ENCODE measurements around the gene AP2A1.
"Not testable (repeated sequence)": the region's sequence is repeated elsewhere in the genome, so short reads cannot be mapped to it uniquely, and the experiment has no call there.

The AP2A1 gene

GRCh38 chr19:49818649-49819370 lies 52.0 kb downstream of the AP2A1 start:
- H3K27ac ChIP-seq = peak overlapping the region; percentile 70 to 98 (median 85)
- peak overlapping the region; percentile 80 to 96 (median 93) for H3K4me3 ChIP-seq
- H3K27me3 ChIP-seq = no peaks in the 10 kb centered on the region
- peaks cover 22 to 32% (median 25%) of the 10 kb centered on the region in 10 experiments for H3K4me1 ChIP-seq
- TF ChIP-seq Cebpa-rat (IDR thresholded peaks at IDR 0.05) = no peak
- H4K20me1 ChIP-seq = peaks cover 11 to 40% (median 20%) of the 10 kb centered on the region in 11 experiments; a peak in 18 of 22 replicates
- H3K36me3 ChIP-seq = peaks cover 21 to 40% (median 32%) of the 10 kb centered on the region in 11 experiments
- peak overlapping the region; percentile 87 to 98 (median 97) for H3K4me2 ChIP-seq
- H3K9me3 ChIP-seq (replicated peaks in 1 of 11) = no peaks in the 10 kb centered on the region
- peak overlapping the region; percentile 75 to 97 (median 91) for H3K9ac ChIP-seq

GRCh38 chr19:49819452-49820115 lies 52.8 kb downstream of the AP2A1 start:
- H3K4me2 ChIP-seq = peak overlapping the region; percentile 87 to 98 (median 97)
- H3K4me3 ChIP-seq = peak overlapping the region; percentile 80 to 96 (median 93); a peak in 19 of 20 replicates
- not testable (repeated sequence) for H3K9me3 ChIP-seq (replicated peaks in 1 of 11); H3K27me3 ChIP-seq
- peak overlapping the region in 7 of 11 experiments; percentile 70 to 98 (median 87); a peak in 12 of 22 replicates for H3K27ac ChIP-seq
- H3K9ac ChIP-seq = peak overlapping the region; percentile 75 to 97 (median 91)
- H3K36me3 ChIP-seq = peaks cover 29 to 48% (median 40%) of the 10 kb centered on the region in 11 experiments
- peaks cover 17 to 47% (median 28%) of the 10 kb centered on the region in 11 experiments; a peak in 18 of 22 replicates for H4K20me1 ChIP-seq
- H3K4me1 ChIP-seq = peaks cover 16 to 25% (median 18%) of the 10 kb centered on the region in 10 experiments

DNA sequence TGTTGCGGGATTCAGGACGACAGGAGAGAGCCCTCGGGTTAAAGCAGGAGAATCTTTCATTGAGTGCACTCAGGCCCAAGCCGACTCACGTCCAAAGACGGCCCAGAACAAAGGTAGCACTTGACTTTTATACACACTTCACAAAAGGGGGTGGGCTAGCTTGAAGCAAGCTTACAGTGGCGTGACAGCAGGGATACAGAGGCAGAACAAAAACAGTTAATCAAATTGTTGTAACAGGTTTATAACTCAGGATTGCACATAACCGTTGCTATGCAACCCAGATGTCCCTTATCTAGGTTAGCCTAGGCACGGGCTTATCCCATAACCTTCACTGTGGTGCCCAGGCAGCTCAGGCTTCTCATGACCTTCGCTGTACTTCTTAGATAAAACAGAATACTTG lies 53.3 kb downstream of the AP2A1 start:
- peaks cover 16 to 25% (median 18%) of the 10 kb centered on the region in 10 experiments for H3K4me1 ChIP-seq
- H3K36me3 ChIP-seq = peaks cover 30 to 53% (median 46%) of the 10 kb centered on the region in 11 experiments
- H3K27ac ChIP-seq = no peak overlapping the region
- H3K4me3 ChIP-seq = 0 out of 20 replicates have a peak overlapping the region, but pooled peaks of 1 of the 10 experiments have one; percentile 95
- no peaks in the 10 kb centered on the region for H3K9me3 ChIP-seq (replicated peaks in 1 of 11)
- H3K4me2 ChIP-seq = peak overlapping the region in 7 of 11 experiments; percentile 13 to 98 (median 97); a peak in 7 of 22 replicates
- peaks cover 17 to 53% (median 33%) of the 10 kb centered on the region in 11 experiments; a peak in 18 of 22 replicates for H4K20me1 ChIP-seq
- peak overlapping the region in 5 of 11 experiments; percentile 13 to 97 (median 95); a peak in 6 of 22 replicates for H3K9ac ChIP-seq
- no peaks in the 10 kb centered on the region for H3K27me3 ChIP-seq
- TF ChIP-seq Cebpa-rat (IDR thresholded peaks at IDR 0.05) = no peak

- Histone ChIP-seq H3K27ac (no peak overlapping the region), H3K4me2 (no peak overlapping the region), H3K4me1 (peaks cover 10 to 21% (median 14%) of the 10 kb centered on the region in 10 experiments), H3K27me3 (no peaks in the 10 kb centered on the region), H4K20me1 (peaks cover 44 to 85% (median 63%) of the 10 kb centered on the region in 11 experiments), H3K9me3 (replicated peaks in 1 of 11) (no peaks in the 10 kb centered on the region), H3K4me3 (no peak overlapping the region), H3K36me3 (peaks cover 53 to 82% (median 63%) of the 10 kb centered on the region in 11 experiments), H3K9ac (no peak overlapping the region)
- TF ChIP-seq Cebpa-rat (IDR thresholded peaks at IDR 0.05) = no peak
These were observed 56.7 kb downstream of the AP2A1 start for GRCh38 chr19:49823472-49823871.

DNA sequence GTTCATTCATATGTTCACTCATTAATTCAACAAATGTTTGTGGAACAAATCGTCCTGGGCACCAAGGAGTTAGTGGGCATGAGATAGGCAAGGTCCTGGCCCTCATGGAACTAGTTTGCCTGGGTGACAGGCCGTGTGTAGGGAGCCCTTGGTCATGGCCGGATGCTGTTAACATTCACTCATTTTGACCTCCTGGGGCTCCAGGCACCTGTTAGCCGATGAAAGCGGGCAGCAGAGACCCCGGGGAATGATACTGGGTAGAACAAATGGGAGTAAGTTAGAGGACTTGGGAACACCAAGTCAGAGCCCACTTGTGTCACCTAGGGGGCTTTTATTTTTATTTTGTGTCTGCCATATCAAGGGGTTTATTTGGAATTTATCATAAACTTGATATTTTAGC lies 57.9 kb downstream of the AP2A1 start:
- H4K20me1 ChIP-seq = peaks cover 53 to 91% (median 71%) of the 10 kb centered on the region in 11 experiments
- H3K4me3 ChIP-seq = no peak overlapping the region
- no peaks in the 10 kb centered on the region for H3K9me3 ChIP-seq (replicated peaks in 1 of 11)
- no peak for TF ChIP-seq Cebpa-rat (IDR thresholded peaks at IDR 0.05)
- peaks cover 10 to 25% (median 14%) of the 10 kb centered on the region in 10 experiments for H3K4me1 ChIP-seq
- H3K36me3 ChIP-seq = peaks cover 62 to 94% (median 73%) of the 10 kb centered on the region in 11 experiments
- no peak overlapping the region for H3K4me2 ChIP-seq
- H3K27me3 ChIP-seq = no peaks in the 10 kb centered on the region
- H3K27ac ChIP-seq = no peak overlapping the region
- no peak overlapping the region for H3K9ac ChIP-seq

DNA sequence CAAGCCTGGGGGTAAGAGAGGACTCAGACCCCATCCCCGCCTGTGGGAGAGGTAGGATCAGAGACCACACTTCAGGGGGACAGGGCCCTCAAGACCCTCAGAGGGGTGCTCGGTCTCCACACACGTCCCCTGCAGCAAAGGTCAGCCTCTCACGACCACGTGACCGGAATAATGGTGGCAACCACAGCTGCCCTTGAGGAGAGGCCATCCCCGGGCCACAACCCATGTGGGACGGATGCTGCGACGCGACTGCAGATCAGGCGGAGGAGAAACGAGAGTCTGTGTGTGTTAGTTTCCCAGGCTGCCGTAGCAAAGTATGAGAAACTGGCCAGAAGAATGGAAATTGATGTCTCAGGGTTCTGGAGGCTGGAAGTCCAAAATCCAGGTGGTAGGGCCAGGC lies 60.2 kb downstream of the AP2A1 start:
- no peak for TF ChIP-seq Cebpa-rat (IDR thresholded peaks at IDR 0.05)
- peaks cover 69 to 98% (median 82%) of the 10 kb centered on the region in 11 experiments for H3K36me3 ChIP-seq
- no peaks in the 10 kb centered on the region for H3K27me3 ChIP-seq
- H3K4me2 ChIP-seq = no peak overlapping the region
- peak overlapping the region in 2 of 11 experiments; percentile 9 to 33; a peak in 1 of 22 replicates for H3K9ac ChIP-seq
- H3K4me1 ChIP-seq = peaks cover 15 to 47% (median 33%) of the 10 kb centered on the region in 10 experiments
- no peak overlapping the region for H3K4me3 ChIP-seq
- H4K20me1 ChIP-seq = peaks cover 63 to 99% (median 87%) of the 10 kb centered on the region in 11 experiments
- no peaks in the 10 kb centered on the region for H3K9me3 ChIP-seq (replicated peaks in 1 of 11)
- no peak overlapping the region for H3K27ac ChIP-seq

GRCh38 chr19:49829200-49829599 lies 62.4 kb downstream of the AP2A1 start:
- Histone ChIP-seq H3K4me1 (peaks cover 23 to 65% (median 44%) of the 10 kb centered on the region in 10 experiments), H3K9ac (peak overlapping the region in 4 of 11 experiments; percentile 16 to 39 (median 30); a peak in 4 of 22 replicates), H3K4me2 (peak overlapping the region in 9 of 11 experiments; percentile 5 to 94 (median 48); a peak in 13 of 22 replicates), H3K36me3 (peaks cover 73 to 98% (median 88%) of the 10 kb centered on the region in 11 experiments), H4K20me1 (peaks cover 48 to 100% (median 76%) of the 10 kb centered on the region in 11 experiments), H3K27ac (no peak overlapping the region), H3K27me3 (no peaks in the 10 kb centered on the region), H3K9me3 (replicated peaks in 1 of 11) (no peaks in the 10 kb centered on the region), H3K4me3 (no peak overlapping the region)
- TF ChIP-seq Cebpa-rat (IDR thresholded peaks at IDR 0.05) = no peak

GRCh38 chr19:49829721-49830120 lies 62.9 kb downstream of the AP2A1 start:
- H3K36me3 ChIP-seq = peaks cover 73 to 98% (median 88%) of the 10 kb centered on the region in 11 experiments
- peaks cover 43 to 100% (median 72%) of the 10 kb centered on the region in 11 experiments for H4K20me1 ChIP-seq
- peak overlapping the region in 9 of 11 experiments; percentile 5 to 94 (median 48); a peak in 12 of 22 replicates for H3K4me2 ChIP-seq
- no peaks in the 10 kb centered on the region for H3K9me3 ChIP-seq (replicated peaks in 1 of 11)
- H3K4me1 ChIP-seq = peaks cover 23 to 65% (median 44%) of the 10 kb centered on the region in 10 experiments
- no peak overlapping the region for H3K4me3 ChIP-seq
- peak overlapping the region in 3 of 11 experiments; percentile 16 to 39 (median 29); a peak in 5 of 22 replicates for H3K9ac ChIP-seq
- no peaks in the 10 kb centered on the region for H3K27me3 ChIP-seq
- H3K27ac ChIP-seq = no peak overlapping the region
- no peak for TF ChIP-seq Cebpa-rat (IDR thresholded peaks at IDR 0.05)

Data from BLaER1 treated with 17β-estradiol and CSF1 and Interleukin-3, amounts not matched to agents 10 nM and 100 nM (cell line).